Activated naive CD4-positive, alpha-beta T cell (primary cell): ENCODE results near the gene PKD1L1.
"Not testable (repeated sequence)": the region's sequence is repeated elsewhere in the genome, so short reads cannot be mapped to it uniquely, and the experiment has no call there.

Source experiments
- DNase-seq, 4 experiments: peaks; one replicate each; lab custom pipeline; 2025; lab: John Stamatoyannopoulos, UW

The PKD1L1 gene, protein sequence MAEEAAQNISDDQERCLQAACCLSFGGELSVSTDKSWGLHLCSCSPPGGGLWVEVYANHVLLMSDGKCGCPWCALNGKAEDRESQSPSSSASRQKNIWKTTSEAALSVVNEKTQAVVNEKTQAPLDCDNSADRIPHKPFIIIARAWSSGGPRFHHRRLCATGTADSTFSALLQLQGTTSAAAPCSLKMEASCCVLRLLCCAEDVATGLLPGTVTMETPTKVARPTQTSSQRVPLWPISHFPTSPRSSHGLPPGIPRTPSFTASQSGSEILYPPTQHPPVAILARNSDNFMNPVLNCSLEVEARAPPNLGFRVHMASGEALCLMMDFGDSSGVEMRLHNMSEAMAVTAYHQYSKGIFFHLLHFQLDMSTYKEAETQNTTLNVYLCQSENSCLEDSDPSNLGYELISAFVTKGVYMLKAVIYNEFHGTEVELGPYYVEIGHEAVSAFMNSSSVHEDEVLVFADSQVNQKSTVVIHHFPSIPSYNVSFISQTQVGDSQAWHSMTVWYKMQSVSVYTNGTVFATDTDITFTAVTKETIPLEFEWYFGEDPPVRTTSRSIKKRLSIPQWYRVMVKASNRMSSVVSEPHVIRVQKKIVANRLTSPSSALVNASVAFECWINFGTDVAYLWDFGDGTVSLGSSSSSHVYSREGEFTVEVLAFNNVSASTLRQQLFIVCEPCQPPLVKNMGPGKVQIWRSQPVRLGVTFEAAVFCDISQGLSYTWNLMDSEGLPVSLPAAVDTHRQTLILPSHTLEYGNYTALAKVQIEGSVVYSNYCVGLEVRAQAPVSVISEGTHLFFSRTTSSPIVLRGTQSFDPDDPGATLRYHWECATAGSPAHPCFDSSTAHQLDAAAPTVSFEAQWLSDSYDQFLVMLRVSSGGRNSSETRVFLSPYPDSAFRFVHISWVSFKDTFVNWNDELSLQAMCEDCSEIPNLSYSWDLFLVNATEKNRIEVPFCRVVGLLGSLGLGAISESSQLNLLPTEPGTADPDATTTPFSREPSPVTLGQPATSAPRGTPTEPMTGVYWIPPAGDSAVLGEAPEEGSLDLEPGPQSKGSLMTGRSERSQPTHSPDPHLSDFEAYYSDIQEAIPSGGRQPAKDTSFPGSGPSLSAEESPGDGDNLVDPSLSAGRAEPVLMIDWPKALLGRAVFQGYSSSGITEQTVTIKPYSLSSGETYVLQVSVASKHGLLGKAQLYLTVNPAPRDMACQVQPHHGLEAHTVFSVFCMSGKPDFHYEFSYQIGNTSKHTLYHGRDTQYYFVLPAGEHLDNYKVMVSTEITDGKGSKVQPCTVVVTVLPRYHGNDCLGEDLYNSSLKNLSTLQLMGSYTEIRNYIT (N-terminal part only)

DNA sequence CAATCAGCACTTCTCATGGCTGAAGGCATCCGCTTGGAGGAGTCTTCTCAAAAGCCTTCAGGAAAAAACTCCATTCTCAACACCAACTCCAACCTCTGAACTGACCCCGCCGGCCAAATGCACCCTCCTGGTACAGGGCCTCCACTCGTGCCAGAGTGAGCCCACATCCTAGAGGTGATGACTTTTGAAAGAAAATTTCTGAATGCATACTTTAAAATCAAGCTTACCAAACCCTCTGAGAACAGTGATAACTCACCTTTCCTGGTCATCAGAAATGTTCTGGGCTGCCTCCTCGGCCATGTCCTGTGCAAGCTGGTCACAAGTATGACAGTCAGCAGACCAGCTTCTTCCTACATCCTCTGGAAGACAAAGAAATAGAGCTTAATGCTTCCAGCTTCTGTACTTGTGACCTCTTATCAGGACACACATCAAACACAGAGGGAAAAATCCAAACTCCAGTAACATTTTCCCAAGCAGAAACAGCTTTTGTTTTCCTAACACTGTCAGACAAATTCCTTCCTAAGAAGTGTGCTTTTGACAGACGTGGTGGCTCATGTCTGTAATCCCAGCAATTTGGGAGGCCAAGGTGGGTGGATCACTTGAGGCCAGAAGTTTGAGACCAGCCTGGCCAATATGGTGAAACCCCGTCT is at the start of gene PKD1L1:
TSS of gene PKD1L1 (minus strand) at position 326 of the 650 bp plus-strand sequence. CDS start at position 300, 26 bp downstream.
- no peak for DNase-seq

DNA sequence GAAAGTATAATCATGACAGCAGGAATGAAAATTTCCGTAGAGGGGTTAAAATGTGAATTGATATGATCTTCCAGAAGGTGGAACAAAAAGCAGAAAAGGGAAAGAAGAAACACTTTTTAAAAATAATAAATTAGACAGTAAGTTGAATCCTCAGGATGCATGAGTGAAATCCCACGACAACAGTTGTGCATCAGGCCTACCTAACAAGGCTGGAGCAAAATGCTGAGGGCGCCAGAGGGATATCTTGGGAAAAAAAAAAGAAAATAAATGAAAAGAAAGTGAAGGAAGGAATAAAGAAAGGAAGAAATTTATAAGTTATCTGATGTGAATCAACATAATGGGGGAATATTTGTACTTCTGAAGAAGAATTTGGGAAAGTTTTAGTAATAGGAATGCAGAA is 44.2 kb upstream of the PKD1L1 start:
- no peak for DNase-seq

DNA sequence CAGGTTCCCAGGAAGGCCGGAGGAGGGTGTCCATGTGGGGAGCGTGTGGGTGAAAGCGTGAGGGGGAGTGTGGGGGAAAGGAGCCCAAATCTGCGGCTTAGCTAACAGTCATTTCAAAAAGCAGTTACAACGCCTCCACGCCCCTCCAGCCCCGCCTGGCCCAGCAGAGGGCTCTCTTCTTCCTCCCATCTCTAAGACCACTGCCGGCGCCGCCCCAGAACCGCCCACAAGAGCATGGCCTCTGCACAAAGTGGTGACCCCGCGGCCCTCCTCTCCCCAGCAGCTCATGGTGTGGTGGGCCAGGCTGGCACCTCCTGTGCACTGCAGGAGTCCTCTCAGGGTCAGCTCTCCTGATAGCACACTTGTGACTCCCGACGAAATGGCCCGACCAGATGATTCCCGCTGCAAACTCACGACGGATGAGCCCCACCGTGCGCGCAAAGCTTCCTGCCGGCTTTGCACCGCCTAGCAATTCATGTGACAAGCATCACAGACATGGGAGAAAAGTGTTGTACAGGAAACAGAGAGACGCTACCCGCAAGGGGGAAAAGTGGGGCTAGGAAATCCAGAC is 43.6 kb upstream of the PKD1L1 start:
- peak; percentile 44 to 83 (median 58) for DNase-seq

DNA sequence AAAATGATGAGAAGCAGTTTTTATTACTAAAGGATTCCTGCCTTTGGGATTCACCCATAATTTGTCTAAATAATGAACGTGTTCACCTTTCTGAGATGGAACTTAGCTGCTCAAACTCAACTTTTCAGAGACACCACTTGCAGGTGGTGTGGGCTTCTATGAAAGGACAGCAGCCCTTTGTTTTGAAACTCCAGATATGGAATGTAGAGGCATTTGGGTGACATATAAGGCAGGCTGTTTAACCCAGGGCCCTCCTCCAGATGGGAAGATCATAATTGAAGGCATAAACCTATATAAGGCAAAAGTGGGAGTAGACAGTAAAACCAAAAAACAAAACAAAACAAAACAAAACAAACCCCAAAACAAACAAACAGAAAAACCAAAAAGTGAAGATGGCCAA is 43.0 kb upstream of the PKD1L1 start:
- no peak for DNase-seq

DNA sequence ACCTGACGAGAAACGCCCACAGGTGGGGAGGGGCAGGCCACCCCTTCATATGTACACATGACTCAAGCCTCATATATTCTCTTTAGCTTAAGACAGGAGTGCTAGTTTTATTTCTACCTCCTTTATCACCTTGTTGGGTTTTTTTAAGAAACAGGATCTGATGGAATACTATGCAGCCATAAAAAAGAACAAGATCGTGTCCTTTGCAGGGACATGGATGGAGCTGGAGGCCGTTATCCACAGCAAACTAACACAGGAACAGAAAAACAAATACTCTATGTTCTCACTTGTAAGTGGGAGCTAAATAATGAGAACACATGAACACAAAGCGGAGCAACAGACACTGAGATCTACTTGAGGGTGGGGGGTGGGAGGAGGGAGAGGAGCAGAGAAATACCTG is 42.3 kb upstream of the PKD1L1 start:
- DNase-seq, result no peak

DNA sequence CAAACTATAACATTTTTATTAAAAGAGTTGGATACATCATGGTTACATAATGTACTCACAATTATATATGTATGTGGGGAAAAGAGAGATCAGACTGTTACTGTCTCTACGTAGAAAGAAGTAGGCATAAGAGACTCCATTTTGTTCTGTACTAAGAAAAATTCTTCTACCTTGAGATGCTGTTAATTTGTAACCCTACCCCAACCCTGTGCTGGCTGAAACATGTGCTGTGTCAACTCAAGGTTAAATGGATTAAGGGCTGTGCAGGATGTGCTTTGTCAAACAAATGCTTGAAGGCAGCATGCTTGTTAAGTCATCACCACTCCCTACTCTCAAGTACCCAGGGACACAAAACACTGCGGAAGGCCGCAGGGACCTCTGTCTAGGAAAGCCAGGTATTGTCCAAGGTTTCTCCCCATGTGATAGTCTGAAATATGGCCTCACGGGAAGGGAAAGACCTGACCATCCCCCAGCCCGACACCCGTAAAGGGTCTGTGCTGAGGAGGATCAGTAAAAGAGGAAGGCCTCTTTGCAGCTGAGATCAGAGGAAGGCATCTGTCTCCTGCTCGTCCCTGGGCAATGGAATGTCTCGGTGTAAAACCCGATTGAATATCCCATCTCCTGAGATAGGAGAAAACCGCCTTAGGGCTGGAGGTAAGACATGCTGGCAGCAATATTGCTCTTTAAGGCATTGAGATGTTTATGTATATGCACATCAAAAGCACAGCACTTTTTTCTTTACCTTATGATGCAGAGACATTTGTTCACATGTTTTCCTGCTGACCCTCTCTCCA is 41.5 kb upstream of the PKD1L1 start:
- not testable (repeated sequence) for DNase-seq

DNA sequence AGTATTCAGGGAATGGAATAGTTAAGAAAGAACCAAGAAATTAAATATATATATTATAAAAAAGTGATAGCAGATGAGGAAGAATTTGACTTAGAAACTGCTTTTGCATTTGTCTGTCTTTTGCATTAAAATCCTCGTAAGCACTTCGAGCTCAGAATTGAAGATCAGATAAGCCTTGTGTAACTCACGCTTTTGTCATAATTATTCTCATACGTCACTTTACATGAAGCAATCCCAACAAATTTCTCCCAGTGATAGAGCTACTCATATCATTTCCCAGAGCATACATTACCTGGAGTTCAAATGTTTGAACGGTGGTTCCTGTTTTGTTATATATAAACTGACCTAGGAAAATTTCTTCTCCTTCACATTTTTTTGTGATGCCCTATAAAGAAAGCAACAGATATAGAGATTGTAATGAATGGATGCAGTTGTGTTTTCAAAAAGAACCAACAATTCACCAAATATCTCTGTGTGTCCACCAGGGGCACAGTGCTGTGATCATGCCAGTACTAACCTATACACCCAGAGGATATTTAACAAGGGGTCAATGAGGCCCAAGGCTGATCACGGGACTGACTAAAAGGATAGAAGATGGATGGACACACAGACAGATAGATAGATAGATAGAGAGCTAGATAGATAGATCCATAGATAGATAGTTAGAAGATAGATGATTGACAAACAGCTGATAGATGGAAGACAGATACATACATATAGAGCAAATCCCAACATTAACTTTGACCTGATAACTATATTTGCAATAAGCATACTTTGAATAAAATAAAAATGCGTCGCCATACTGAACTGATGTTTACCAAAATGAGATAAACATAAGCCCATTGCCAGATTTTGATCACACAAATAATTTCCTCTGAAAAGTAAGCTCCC is 40.5 kb upstream of the PKD1L1 start:
- DNase-seq, result no peak

DNA sequence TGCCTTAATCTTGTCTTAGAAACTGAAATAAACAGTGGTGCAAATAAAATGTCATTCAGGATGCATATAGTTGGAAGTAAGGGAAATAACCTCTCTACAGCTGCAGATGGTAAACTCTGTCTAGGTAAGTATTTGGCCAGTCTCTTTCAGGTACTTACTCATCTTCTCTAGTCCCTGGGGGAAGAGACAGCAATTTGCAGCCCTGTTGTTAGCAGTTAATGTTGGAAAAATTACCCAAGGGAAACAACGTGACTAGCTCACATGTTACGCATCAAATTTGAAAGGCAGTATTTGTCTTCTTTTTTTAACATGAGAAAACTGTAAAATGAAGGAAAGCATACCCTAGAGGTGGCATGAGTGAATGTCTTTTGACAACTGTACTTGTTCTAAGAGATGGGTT is 34.3 kb upstream of the PKD1L1 start:
- DNase-seq, result no peak

DNA sequence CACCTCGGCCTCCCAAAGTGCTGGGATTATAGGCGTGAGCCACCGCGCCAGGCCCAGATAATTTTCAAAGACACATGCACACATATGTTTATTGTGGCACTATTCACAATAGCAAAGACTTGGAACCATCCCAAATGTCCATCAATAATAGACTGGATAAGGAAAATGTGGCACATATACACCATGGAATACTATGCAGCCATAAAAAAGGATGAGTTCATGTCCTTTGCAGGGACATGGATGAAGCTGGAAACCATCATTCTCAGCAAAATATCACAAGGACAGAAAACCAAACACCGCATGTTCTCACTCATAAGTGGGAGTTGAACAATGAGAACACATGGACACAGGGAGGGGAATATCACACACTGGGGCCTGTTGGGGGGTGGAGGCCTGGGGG is 32.4 kb upstream of the PKD1L1 start:
- DNase-seq, result not testable (repeated sequence)

DNA sequence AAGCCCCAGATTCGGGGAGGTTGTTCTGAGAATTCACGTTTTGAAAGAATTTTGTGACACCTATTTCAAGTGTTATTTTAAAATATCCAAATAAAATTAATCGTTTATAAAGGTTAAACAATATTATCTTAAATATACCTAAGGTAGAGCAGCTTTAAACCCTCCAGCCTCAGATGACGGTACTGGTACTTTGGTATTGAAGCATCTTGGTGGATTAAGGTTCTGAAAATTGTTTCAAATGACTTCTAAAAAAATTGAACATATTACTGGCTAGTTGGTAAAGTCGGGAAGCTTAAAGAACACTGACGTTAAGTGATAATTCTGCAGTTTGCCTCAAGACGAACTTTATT is 31.5 kb upstream of the PKD1L1 start:
- no peak for DNase-seq

DNA sequence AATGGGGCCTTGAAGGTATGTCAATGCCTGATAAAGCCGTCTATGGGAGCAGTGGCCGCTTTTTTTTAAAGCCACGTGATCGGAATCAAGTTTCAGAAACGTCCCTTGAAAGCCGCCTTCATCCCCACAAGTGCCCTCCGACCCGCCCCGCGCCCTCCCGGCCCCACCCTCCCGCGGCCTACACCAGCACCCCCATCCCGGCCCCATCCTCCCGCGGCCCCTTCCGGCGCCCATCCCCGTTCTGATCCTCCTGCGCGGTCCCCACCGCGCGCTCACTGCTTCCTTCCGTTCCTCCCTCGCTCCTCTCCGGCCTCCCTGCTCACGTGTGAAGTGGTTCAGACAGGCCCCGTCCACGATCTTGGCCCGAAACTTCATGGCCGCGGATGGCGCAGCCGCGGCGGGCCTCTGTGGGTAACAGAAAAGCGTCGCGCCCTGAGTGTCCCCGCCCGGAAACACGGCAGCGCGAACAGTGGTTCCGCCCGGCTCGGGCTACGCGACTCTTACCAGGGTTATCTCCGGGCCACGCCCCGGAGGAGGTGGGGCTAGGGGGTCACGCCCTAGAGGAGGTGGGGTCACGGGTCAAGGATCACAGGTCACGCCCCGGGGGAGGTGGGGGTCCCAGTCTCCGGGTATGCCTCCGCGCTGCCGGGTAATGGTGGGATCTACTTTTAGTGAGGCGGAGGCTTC is 31.0 kb upstream of the PKD1L1 start, which contains the start of gene HUS1:
TSS of gene HUS1 (minus strand) at position 471 of the 687 bp plus-strand sequence. CDS start at position 375, 96 bp downstream.
- peak; percentile 70 to 95 (median 86) for DNase-seq

DNA sequence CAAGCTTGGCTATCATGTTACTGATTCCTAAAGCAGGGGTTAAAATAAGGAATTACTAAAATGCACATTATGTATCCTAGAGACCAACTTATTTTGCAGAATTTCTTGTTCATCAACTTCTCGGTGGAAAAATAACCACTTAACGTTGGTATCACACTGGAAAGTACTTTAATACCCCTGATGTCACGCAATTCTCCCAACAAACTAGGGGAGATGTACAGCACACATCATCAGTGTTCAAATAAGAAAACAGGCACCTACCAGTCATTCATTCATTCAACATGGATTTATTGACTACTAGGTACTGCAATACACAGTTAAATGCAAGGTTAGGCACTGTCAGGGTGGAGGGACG is 30.5 kb upstream of the PKD1L1 start:
- no peak for DNase-seq

DNA sequence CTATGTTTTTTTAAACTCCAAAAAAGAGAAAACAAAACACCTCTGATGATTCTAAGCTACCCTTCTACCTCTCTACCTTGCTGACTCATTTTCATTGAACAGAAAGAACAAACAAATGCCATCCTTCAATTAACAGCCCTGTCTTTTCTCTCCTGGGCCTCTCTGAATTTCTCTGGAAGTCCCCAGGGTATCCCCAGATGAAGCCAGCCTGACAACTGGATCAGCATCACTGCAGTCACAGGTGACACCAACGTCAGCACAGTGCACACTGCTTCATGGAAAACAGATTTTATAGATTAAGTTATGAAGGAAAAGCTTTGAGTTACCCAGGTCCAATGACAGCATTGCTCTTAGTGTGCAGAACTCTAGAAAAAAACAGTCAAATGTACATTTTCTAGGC is 25.5 kb upstream of the PKD1L1 start:
- no peak for DNase-seq

DNA sequence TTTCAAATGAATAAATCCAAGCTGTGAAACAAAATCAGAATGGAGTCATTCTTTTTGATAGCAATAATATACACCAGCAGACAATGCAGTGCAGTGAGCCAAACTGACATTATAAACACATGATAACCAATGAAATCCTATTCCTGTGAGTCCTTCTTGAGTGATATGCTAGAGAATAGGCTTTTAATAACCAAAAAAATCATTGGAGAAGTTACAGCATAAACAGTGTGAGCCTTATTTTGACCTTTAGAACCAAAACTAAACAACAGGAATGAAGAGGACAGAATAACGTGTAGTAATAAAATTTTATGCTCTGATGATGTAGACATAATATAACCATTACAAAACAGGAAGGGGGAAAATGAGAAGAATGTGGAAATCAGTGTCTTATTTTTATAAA is 22.5 kb upstream of the PKD1L1 start:
- no peak for DNase-seq

DNA sequence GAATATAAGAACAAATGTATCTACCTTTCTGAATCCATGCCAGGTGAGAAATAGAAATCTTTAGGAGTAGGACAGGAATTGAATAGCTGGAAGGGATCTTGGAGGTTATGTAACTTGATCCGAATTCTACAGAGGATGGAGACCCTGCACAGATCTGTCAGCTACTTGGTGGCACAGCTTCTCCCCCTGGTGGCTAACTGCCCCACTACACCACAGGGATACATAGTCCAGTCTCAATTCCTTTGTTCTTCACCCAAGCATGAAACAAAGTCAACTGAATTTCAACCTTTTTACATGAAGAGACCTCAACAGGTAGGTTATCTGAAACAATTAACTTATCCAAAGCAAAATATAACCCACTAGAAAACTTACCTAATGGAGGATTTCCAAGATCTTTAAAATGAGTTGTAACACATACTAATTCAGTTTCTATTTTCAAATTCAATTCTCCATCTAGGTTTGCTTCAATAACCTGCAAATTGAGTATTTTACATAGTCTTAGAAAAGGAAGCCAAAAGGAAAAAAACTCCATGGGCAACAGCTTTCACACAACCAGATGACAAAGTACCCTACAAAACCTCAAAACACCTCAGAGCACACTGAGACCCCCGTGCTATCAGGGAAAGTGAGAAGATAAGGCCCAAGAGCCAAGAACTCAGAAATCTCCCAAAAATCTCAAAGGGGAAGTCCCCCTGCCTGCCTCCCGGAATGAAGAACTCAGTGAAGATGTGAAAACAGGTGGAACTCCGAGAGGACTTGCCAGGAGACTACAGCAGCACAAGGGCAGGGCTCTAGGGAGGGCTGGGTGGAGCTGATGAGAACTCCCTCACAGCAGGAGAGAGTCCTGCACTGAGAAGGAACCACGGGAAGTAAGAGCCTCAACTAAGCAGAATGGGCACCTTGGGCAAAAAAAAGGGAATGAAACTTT is 20.8 kb upstream of the PKD1L1 start:
- peak in 2 of 4 experiments; percentile 6 to 45 for DNase-seq

DNA sequence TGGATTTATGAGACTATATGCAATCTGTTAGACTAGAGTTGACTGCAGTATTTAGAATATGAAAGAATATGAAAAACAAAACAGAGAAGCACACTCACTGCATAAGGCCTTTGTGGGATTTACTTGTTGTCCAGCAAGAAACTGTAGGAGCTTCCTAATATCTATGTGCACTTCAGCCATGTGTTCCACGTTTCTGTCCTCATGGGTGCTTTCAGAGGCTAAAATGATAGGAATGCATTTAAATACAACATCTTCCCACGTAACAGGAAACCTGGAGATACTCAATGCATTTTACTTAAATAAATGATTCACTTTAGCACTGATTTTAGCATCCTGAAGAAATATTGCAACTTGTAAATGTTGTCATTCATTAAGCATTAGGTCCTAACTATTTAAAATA is 19.4 kb upstream of the PKD1L1 start:
- no peak for DNase-seq

DNA sequence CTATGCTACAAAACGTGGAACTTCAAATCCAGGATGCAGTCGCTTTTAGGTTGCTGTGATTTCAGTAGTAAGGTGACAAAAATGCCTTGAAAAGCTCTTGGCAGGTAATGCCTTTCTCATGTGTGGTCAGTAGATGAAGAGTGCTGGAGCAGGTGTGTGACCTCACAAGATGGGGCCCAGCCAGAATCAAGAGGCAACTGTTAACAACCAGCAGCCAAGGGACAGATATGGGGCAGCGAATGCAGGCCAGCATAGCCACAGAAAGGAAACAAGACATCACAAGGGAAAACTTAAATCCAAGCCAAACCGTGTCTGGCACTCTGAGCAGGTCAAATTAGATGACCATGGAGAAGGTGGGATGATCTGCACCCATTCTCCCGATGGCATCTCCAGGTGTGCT is 18.9 kb upstream of the PKD1L1 start:
- no peak for DNase-seq

DNA sequence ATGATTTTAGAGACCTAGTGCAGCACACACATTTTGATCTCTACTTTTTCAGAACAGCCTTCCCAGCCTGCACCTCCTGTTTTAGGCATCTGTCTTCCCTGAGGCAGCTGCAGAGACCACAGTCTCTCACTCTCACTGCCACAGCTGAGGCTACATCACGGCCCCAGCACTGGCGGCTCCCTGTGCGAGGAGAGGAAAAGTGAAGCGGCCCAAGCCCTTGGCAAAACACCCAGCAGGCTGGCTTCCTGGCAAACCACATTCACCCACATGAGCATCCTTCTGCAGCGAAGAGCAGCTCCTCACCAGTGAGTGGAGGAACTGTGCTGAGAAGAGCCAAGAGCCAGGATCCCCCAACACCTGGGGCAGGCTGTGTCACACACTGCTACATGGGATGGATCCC is 17.2 kb upstream of the PKD1L1 start:
- DNase-seq, result no peak
